ENCODE data around the gene KCNF1.

The KCNF1 gene

DNA sequence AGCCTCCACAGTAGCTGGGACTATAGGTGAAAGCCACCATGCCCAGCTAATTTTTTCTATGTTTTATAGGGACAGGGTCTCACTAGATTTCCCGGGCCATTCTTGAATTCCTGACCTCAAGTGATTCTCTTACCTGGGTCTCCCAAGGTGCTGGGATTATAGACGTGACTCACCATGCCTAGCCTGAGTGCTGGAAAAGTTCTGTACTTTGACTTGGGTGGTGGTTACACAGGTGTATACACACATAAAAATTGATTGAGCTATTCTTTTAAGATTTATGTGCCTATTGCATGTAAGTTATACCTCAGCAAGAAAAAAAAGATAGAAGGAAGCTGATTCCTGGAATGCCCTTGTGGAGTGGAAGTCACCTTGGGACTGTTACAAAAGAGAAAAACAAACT lies 34.8 kb upstream of the KCNF1 start:
- Mint-ChIP-seq H3K36me3 (no peaks in the 10 kb centered on the region), H3K9me3 (peaks cover 5% of the 10 kb centered on the region), H3K4me1 (no peaks in the 10 kb centered on the region), H3K27me3 (peaks cover 5% of the 10 kb centered on the region), H3K4me3 (no peak overlapping the region), H3K27ac (no peak overlapping the region)

DNA sequence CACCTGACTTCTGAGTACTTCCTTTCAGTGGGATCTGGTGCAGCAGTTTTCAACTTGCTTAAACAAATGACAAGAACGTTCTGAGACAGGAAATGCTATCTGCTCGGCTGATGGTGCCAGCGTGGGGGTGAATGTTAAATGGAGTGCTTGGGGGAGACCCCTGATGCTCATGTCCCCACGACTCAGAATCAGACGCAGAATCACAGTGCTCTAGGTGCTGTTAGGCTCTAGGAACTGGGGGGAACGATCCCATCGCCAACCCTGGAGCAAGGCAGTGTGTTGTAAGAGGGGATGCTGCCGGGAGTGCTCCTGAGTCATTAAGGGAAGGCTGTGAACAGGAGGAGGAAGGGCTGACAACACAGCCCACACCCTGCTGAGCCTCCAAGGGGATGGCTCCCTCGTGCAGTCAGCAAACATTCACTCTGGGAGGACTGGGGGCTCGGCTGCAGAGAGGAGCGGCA lies 34.1 kb upstream of the KCNF1 start:
- H3K9me3 Mint-ChIP-seq, result no peaks in the 10 kb centered on the region
- H3K4me3 Mint-ChIP-seq, result no peak overlapping the region
- H3K4me1 Mint-ChIP-seq, result no peaks in the 10 kb centered on the region
- no peak overlapping the region for H3K27ac Mint-ChIP-seq
- no peaks in the 10 kb centered on the region for H3K36me3 Mint-ChIP-seq
- peaks cover 5% of the 10 kb centered on the region for H3K27me3 Mint-ChIP-seq

DNA sequence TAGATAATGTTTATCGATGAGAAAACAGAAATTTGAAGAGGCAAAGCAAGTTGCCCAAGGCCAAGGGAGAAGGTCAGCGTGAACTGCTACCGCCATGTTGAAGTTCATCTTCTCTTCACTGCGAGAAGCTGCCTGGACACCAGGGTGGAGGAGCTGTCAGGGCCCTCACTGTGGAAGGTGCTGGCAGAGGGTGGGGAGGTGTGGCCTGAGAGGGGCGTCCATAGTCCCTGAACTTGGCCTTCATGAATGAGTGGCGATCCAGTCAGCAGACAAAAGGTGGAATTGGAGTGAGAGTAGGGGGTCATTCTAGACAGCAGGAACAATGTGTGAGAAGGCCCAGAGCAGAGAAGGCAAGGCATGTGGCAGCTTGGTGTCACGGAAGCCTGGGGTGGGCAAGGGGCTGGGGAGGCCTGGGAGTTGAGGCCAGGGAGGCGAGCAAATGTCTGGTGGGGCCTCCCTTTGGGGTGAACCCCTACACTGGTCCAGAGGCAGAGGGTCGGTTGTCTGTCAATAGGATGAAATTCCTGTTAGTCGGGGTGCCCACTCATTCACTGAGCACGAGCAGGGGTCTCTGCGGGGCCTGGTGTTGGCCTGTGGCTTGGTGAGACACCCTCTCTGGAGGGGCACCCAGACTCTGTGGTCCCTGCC lies 33.3 kb upstream of the KCNF1 start:
- H3K9me3 Mint-ChIP-seq, result no peaks in the 10 kb centered on the region
- H3K27me3 Mint-ChIP-seq, result peaks cover 5% of the 10 kb centered on the region
- H3K27ac Mint-ChIP-seq, result no peak overlapping the region
- H3K4me1 Mint-ChIP-seq, result no peaks in the 10 kb centered on the region
- no peak overlapping the region for H3K4me3 Mint-ChIP-seq
- no peaks in the 10 kb centered on the region for H3K36me3 Mint-ChIP-seq

DNA sequence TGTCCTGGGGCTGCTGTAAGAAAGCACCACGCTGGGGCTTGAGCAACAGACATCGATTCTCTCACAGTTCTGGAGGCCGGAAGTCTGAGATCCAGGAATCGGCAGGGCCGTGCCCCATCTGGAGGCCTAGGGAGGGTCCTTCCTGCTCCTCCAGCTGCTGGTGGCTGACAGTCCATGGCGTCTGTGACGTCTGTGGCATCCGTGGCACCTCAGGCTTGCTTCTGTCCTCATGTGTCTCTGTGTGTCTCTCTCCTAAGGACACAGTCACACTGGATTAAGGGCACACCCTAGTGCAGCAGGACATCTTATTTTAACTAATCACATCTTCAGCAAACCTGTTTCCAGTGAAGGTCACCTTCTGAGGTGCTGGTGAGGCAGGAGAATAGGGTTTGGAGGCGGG lies 32.6 kb upstream of the KCNF1 start:
- H3K27ac Mint-ChIP-seq, result no peak overlapping the region
- H3K4me3 Mint-ChIP-seq, result no peak overlapping the region
- no peaks in the 10 kb centered on the region for H3K36me3 Mint-ChIP-seq
- peaks cover 3% of the 10 kb centered on the region for H3K4me1 Mint-ChIP-seq
- H3K9me3 Mint-ChIP-seq, result no peaks in the 10 kb centered on the region
- peaks cover 5% of the 10 kb centered on the region for H3K27me3 Mint-ChIP-seq

DNA sequence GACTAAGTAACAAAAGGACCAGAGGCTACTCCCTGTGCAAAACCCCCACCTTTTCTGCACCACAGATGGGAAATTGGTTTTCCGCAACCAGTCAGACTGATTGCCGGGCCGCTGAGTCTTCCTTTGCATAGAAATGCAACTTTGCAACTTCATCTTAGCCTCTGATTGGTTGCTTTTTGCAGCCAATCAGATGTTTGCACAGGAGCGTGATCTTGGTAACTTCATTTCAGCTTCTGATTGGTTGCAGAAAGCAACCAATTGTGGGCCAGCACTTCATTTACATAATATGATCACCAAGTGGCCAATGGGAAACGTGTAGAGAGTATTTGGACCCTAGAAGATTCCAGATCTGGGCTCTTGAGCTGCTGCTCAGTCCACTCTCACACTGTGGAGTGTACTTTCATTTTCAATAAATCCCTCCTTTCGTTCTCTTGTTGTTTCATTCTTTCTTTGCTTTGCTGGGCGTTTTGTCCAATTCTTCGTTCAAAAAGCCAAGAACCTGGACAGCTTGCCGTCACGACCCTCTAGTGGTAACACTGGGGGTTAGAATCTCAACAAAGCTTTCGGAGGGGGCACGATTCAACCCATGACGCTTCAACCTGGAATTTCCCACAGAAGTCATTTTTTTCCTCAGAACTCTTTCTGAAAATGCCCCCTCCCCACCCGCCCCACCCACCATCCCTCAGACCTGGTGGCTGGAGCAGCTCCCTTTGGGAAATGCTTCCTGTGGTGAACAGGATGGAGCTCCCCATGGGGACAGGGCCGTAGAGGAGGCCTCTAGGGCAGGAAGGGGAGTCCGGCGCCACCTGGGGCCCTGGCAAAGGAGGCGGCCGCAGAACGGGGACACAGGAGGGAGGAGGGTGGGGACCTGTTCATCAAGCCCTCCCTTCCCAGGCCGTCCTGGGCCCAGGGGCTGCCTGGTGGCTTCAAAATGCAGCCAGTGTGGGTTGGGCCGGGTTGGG lies 31.8 kb upstream of the KCNF1 start:
- Mint-ChIP-seq H3K36me3 (no peaks in the 10 kb centered on the region), H3K9me3 (no peaks in the 10 kb centered on the region), H3K4me3 (no peak overlapping the region), H3K27ac (no peak overlapping the region), H3K27me3 (peaks cover 5% of the 10 kb centered on the region), H3K4me1 (peaks cover 10% of the 10 kb centered on the region)

DNA sequence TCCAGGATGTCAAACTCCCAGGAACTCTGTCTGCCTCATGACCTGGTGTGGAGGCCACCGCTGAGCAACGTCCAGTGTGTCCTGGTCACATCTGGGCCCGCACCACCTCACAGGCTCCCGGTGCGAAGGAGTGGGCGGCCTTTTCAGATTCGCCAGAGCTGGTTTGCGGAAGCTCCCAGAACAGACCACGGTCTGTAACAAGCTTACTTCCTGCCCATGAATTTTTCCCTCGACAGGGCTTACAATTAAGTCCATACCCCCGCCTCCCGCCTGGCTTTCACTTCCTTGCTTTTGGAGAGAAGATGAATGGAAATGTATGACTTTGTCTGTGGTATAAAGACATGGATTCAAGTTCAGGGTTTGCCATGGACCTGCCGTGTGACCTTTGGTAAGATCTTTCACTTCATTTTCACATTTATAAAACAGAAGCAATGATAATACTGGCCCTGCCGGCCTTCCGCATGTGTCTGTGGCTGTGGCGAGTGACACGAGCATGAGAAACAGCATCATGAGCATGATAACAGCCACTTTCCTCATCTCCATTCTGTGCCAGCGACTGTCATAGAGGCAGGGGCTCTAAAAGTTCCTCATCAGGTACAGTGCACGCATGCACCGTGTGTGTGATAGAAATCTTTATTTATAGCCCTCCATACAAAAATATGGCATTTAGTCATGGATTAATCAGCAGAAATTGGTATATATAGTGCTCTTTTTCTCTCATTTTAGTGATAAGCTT lies 31.0 kb upstream of the KCNF1 start:
- Mint-ChIP-seq H3K27ac (no peak overlapping the region), H3K27me3 (peaks cover 5% of the 10 kb centered on the region), H3K9me3 (no peaks in the 10 kb centered on the region), H3K4me3 (no peak overlapping the region), H3K36me3 (no peaks in the 10 kb centered on the region), H3K4me1 (peaks cover 15% of the 10 kb centered on the region)

DNA sequence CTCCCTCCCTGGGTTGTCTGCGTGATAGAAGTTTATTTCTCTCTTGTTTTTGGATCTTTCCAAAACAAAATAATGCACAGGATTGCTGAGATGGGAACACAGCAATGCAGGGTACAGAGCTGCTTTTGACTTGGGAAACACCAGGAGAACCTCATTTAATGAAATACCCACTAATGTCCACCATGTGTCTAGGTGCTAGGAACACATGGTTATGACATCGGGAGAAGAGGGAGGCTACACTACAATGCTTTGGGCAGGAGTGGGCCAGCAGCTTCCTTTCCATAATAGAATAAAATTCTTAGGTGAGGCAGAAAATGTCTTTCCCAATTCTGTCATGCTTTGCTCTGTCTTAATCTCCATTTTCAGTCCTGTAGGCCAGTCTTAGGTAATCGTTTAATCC lies 29.2 kb upstream of the KCNF1 start:
- no peak overlapping the region for H3K27ac Mint-ChIP-seq
- no peaks in the 10 kb centered on the region for H3K36me3 Mint-ChIP-seq
- no peak overlapping the region for H3K4me3 Mint-ChIP-seq
- peaks cover 4% of the 10 kb centered on the region for H3K27me3 Mint-ChIP-seq
- H3K4me1 Mint-ChIP-seq, result peaks cover 15% of the 10 kb centered on the region
- no peaks in the 10 kb centered on the region for H3K9me3 Mint-ChIP-seq

DNA sequence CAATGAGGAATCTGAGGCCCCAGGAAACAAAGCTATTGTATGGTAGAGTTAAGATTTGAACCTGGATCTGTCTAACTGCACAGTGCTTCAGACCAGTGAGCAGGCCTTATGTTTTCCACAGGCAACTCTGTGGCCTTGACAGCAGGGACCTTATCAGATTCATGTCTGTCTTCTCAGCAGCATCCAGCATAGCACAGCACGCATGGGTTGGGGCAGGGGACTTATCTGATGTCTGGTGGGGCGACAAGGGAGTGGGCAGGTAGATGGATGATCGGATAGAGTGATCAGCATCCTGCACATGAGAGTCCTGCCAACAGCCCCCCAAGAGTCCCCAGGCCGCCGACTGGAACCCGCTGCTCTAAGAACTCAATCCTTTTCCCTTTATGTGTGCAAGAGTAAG lies 28.7 kb upstream of the KCNF1 start:
- no peak overlapping the region for H3K27ac Mint-ChIP-seq
- no peaks in the 10 kb centered on the region for H3K9me3 Mint-ChIP-seq
- H3K36me3 Mint-ChIP-seq, result no peaks in the 10 kb centered on the region
- H3K4me1 Mint-ChIP-seq, result peaks cover 15% of the 10 kb centered on the region
- peaks cover 1% of the 10 kb centered on the region for H3K27me3 Mint-ChIP-seq
- H3K4me3 Mint-ChIP-seq, result no peak overlapping the region

DNA sequence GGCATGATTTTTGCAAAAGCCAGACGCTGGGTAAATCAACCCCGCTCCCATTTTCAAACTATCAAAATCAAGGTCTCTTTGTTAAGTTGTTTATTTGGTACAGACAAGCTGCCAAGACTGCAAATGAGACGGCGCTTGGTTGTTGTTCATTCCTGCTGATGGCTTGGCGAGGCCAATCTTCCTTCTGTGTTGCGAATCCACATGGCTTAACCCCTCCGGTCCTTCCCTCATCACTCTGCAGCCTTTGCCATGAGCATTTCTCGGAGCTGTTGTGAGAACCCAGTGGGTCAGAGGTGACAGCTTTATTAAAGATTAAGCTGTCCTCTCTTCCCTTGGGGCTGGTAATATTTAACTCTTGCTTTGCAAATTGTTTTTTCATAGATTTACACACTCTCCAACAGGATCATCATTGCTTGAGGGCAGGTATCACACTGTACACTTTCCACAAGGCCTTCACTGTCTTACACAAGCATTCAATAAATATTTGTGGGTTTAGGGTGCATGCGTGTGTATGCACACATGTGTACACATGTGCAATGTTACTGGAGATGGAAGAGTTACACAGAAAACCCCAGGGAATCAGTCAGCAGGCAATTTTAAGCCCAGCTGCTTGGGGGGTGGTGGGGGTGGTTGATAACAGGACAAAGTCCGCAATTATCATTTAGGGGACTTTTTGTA lies 27.8 kb upstream of the KCNF1 start:
- Mint-ChIP-seq H3K9me3 (no peaks in the 10 kb centered on the region), H3K27ac (no peak overlapping the region), H3K36me3 (no peaks in the 10 kb centered on the region), H3K4me3 (no peak overlapping the region), H3K4me1 (peaks cover 15% of the 10 kb centered on the region), H3K27me3 (no peaks in the 10 kb centered on the region)

DNA sequence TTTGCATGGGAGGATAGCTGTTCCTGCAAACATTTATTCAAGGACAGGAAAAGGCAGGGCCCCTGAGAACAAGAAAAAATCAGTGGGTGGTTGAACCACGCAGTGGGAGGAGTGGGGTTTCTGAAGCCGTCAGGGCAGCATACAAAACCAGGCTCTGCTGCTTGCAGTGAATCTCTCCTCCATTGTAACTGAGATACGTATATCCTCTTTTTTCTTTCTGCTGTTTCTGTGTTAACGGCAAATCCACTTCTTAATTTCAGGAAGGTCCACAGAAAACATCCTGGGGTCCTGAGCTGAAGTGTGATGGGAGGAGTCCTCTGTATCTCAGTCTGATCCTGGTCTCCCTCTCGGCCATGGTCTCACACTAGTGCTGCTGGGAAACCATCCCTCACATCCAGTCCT lies 27.2 kb upstream of the KCNF1 start:
- Mint-ChIP-seq H3K27me3 (no peaks in the 10 kb centered on the region), H3K27ac (no peak overlapping the region), H3K9me3 (no peaks in the 10 kb centered on the region), H3K36me3 (no peaks in the 10 kb centered on the region), H3K4me1 (peaks cover 15% of the 10 kb centered on the region), H3K4me3 (no peak overlapping the region)

DNA sequence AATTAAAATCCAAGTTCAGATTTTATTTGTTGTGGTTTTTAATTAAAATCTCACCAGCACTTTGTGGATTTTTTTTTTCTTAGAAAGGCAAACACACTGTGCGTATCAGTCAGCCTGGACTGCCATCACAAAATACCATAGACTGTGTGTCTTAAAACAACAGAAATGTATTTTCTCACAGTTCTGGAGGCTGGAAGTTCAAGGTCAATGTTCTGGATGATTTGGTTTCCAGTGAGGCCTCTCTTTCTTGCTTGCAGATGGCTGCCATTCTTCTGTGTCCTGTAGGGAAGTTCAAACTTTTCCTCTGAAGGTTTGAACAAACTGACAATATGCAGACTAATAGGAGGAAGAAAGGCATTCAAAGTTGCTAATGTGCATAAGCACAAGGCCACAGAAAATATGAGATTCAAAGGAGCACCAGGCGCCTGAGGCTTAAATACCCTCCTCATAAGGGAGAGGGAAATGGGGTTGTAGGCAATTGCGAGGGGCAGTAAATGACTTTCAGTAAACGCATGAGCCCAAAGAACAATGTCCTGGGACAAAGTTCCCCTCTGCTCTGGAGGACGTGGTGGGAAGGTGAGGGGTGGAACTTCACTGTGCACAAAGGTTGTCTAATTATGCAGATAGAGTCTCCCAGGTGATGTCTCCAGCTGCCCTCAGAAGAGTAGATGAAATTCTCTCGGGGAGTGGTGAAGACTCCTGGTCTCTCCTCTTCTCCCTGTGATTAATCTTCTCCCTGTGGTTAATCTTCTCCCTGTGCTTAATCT lies 26.5 kb upstream of the KCNF1 start:
- Mint-ChIP-seq H3K36me3 (no peaks in the 10 kb centered on the region), H3K4me3 (no peak overlapping the region), H3K4me1 (peaks cover 15% of the 10 kb centered on the region), H3K27me3 (no peaks in the 10 kb centered on the region), H3K27ac (no peak overlapping the region), H3K9me3 (no peaks in the 10 kb centered on the region)

DNA sequence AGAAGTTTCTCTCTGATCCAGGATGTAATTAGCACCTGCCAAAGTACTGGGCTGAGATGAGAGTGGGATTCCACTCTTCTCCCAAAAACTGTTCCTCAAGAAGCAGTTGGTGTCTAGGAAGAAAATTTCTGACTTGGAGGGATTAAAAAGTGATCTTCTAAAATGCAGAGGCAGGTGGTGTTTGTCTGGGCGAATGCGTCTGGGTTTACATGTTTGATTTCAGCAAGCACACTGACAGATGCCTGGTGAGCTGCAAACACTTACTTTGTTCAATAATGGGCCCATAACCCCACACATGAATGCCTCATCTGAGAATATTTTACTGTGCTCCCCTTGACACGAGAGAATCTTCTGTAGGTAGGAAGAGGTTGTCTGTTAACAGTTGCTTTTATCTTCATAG lies 24.3 kb upstream of the KCNF1 start:
- H3K36me3 Mint-ChIP-seq, result no peaks in the 10 kb centered on the region
- H3K4me1 Mint-ChIP-seq, result peaks cover 15% of the 10 kb centered on the region
- H3K4me3 Mint-ChIP-seq, result no peak overlapping the region
- no peaks in the 10 kb centered on the region for H3K9me3 Mint-ChIP-seq
- H3K27ac Mint-ChIP-seq, result no peak overlapping the region
- H3K27me3 Mint-ChIP-seq, result no peaks in the 10 kb centered on the region

DNA sequence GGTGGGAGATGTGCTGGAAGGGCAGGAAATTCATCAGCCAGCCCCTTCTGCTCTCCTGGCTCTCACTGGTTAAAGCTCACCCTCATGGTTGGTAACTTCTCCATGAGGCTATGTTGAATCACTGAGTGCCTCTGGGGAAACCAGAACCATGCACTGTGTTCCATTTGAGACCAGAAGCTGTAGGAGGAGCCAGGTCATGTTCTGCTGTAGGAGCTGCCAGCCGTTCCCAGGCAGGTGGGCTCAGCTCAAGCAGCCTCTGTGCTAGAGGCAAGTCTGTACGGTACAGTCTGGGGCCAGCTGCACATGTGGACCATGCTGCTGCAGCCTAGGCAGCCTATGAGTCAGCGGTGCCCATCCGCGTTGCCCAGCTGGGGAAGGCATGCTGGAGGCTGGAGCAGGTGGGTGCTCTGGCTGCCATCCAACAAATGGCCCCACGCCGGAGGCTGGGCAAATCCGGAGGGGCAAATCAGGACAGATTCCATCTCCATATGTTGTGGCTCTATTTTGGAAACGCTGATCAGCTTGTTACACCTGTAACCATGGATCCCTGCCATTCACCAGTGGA lies 22.0 kb upstream of the KCNF1 start:
- H3K27me3 Mint-ChIP-seq, result no peaks in the 10 kb centered on the region
- no peak overlapping the region for H3K4me3 Mint-ChIP-seq
- H3K36me3 Mint-ChIP-seq, result no peaks in the 10 kb centered on the region
- no peak overlapping the region for H3K27ac Mint-ChIP-seq
- H3K4me1 Mint-ChIP-seq, result peaks cover 6% of the 10 kb centered on the region
- no peaks in the 10 kb centered on the region for H3K9me3 Mint-ChIP-seq

DNA sequence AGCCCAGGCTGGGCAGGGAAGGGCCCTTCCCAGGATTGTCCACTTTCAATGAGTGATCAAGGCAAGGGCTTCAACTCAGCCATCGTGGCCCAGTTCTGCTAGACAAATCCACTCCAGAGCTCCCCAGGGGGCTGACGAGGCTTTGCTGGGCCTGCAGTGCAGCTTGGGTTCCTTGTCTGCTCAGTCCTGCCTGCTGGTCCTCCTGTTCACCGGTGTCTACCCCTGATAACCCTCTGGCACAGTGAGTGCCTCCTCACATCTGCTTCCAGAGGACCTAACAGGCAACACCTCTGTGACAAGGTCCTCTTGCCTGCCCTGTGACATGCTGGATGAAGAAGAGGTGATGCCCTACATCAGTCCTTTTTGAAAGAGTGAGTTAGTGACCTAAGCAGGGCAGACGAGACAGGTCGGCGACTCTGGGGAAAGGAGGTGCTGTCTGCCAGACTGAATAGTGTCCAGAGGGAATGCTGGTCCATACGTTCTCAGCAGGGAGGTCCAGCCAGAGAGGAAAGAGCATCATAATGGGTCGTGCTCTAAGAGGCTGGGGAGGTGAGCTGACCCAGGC lies 20.9 kb upstream of the KCNF1 start:
- no peaks in the 10 kb centered on the region for H3K9me3 Mint-ChIP-seq
- H3K4me3 Mint-ChIP-seq, result no peak overlapping the region
- H3K4me1 Mint-ChIP-seq, result no peaks in the 10 kb centered on the region
- peaks cover 2% of the 10 kb centered on the region for H3K27me3 Mint-ChIP-seq
- H3K27ac Mint-ChIP-seq, result no peak overlapping the region
- no peaks in the 10 kb centered on the region for H3K36me3 Mint-ChIP-seq

Data from activated naive CD4-positive, alpha-beta T cell treated with anti-CD3 and anti-CD28 coated beads, Interleukin-2, amount 50 U/mL, for 24 hours (primary cell).